SK-N-MC (cell line): ENCODE results near the gene CFAP161.

ENCODE experiments used
- FOXP2 ChIP-seq: optimal IDR thresholded peaks from 2 replicates; pipeline ENCODE3; 2011; ENCODE audit warnings: mild to moderate bottlenecking, moderate library complexity; ENCODE audit not compliant: insufficient read depth; ENCODE audit errors: extremely low read length, control extremely low read depth
- POLR2AphosphoS5 ChIP-seq: IDR thresholded peaks from 2 replicates; pipeline ENCODE4 v1.6.1; 2012; ENCODE audit warnings: mild to moderate bottlenecking, low read depth, low read length, borderline replicate concordance

GRCh38 chr15:81103857-81104256 is 30.2 kb upstream of the CFAP161 start:
- TF ChIP-seq POLR2AphosphoS5, result no peak
- no peak for TF ChIP-seq FOXP2
